WTC11 (cell line): ENCODE results near the gene NFE2L3. TPM values are rescaled to one million over a fixed set of nuclear protein-coding genes. Genes with fewer than 3 reads are reported as not detected.

ENCODE experiments used
- AFF4 ChIP-seq: sonication (generic); formaldehyde crosslinking; IDR thresholded peaks from 2 replicates; pipeline ENCODE4 v1.8.1; 2023; ENCODE audit warnings: mild to moderate bottlenecking, missing genetic modification reagents, borderline replicate concordance
- ATF3 ChIP-seq: sonication (generic); formaldehyde crosslinking; conservative IDR thresholded peaks from 2 replicates; pipeline ENCODE4 v1.8.1; 2022; ENCODE audit warnings: mild to moderate bottlenecking, missing genetic modification reagents
- CDX4 ChIP-seq: fragments of 250-450 bp; sonication (Bioruptor Pico); IDR thresholded peaks from 2 replicates; pipeline ENCODE4 v1.9.0; 2021; ENCODE audit warnings: moderate library complexity, mild to moderate bottlenecking, inconsistent platforms, borderline replicate concordance
- CREB1 ChIP-seq: sonication (generic); formaldehyde crosslinking; IDR thresholded peaks from 2 replicates; pipeline ENCODE4 v1.8.0; 2023; ENCODE audit warnings: mild to moderate bottlenecking, missing genetic modification reagents
- CREM ChIP-seq: sonication (generic); formaldehyde crosslinking; IDR thresholded peaks from 2 replicates; pipeline ENCODE4 v1.8.1; 2022; ENCODE audit warnings: mild to moderate bottlenecking, missing genetic modification reagents, moderate library complexity
- E2F1 ChIP-seq: sonication (generic); formaldehyde crosslinking; IDR thresholded peaks from 2 replicates; pipeline ENCODE4 v1.8.0; 2022; ENCODE audit warnings: mild to moderate bottlenecking, missing genetic modification reagents
- E2F5 ChIP-seq: sonication (generic); formaldehyde crosslinking; IDR thresholded peaks from 2 replicates; pipeline ENCODE4 v1.8.1; 2022; ENCODE audit warnings: mild to moderate bottlenecking, moderate library complexity, missing genetic modification reagents
- ELF4 ChIP-seq: sonication (generic); formaldehyde crosslinking; IDR thresholded peaks from 2 replicates; pipeline ENCODE4 v1.8.1; 2022; ENCODE audit warnings: low read depth, mild to moderate bottlenecking, moderate library complexity, missing genetic modification reagents
- EMX1 ChIP-seq: fragments of 250-450 bp; sonication (Bioruptor Pico); IDR thresholded peaks from 2 replicates; pipeline ENCODE4 v1.8.0; 2021; ENCODE audit warnings: mild to moderate bottlenecking
- FOXK1 ChIP-seq: sonication (generic); formaldehyde crosslinking; IDR thresholded peaks from 2 replicates; pipeline ENCODE4 v1.8.0; 2022; ENCODE audit warnings: mild to moderate bottlenecking, moderate library complexity, missing genetic modification reagents
- HMGXB4 ChIP-seq: sonication (generic); formaldehyde crosslinking; IDR thresholded peaks from 2 replicates; pipeline ENCODE4 v1.8.1; 2023; ENCODE audit warnings: mild to moderate bottlenecking, moderate library complexity, missing genetic modification reagents
- MLX ChIP-seq: sonication (generic); formaldehyde crosslinking; IDR thresholded peaks from 2 replicates; pipeline ENCODE4 v1.8.1; 2023; ENCODE audit warnings: mild to moderate bottlenecking, missing genetic modification reagents, moderate library complexity
- NFYB ChIP-seq: sonication (generic); formaldehyde crosslinking; conservative IDR thresholded peaks from 2 replicates; pipeline ENCODE4 v1.8.0; 2022; ENCODE audit warnings: low read depth, missing genetic modification reagents
- NR3C1 ChIP-seq: sonication (generic); formaldehyde crosslinking; conservative IDR thresholded peaks from 2 replicates; pipeline ENCODE4 v1.8.1; 2023; ENCODE audit warnings: low read depth, mild to moderate bottlenecking, missing genetic modification reagents
- USF1 ChIP-seq: sonication (generic); formaldehyde crosslinking; IDR thresholded peaks from 2 replicates; pipeline ENCODE4 v1.8.0; 2022; ENCODE audit warnings: mild to moderate bottlenecking, missing genetic modification reagents
- ZBTB43 ChIP-seq: sonication (generic); formaldehyde crosslinking; IDR thresholded peaks from 2 replicates; pipeline ENCODE4 v1.8.1; 2023; ENCODE audit warnings: mild to moderate bottlenecking, missing genetic modification reagents
- ZNF281 ChIP-seq: sonication (generic); formaldehyde crosslinking; IDR thresholded peaks from 2 replicates; pipeline ENCODE4 v1.8.0; 2023; ENCODE audit warnings: mild to moderate bottlenecking, missing genetic modification reagents
- ZNF416 ChIP-seq: fragments of 250-450 bp; sonication (Bioruptor Pico); IDR thresholded peaks from 2 replicates; pipeline ENCODE4 v1.9.0; 2021; ENCODE audit warnings: mild to moderate bottlenecking, inconsistent platforms
- total RNA-seq: library from RNA; stranded (reverse); gene quantifications from 3 replicates; pipeline ENCODE4 v1.2.3, GENCODE V29; 2021

NFE2L3 gene
- total RNA-seq, 1 experiment from 2014 or later, result 66.8 TPM

GRCh38 chr7:26201247-26202018, 49.4 kb downstream of the NFE2L3 start, which contains the start of gene CBX3 (continued):
- TF ChIP-seq E2F5 (CRISPR knock-in tag) (peak; percentile 77; the same call in 1 of the 2 replicates), CDX4 (CRISPR knock-in tag) (0 out of 2 replicates have a peak, but pooled peaks have one; percentile 53), ATF3 (no peak), FOXK1 (CRISPR knock-in tag) (peak; percentile 56; the same call in 1 of the 2 replicates), CREM (no peak), AFF4 (CRISPR knock-in tag) (no peak), EMX1 (CRISPR knock-in tag) (no peak), ZNF416 (CRISPR knock-in tag) (no peak), NR3C1 (CRISPR knock-in tag) (0 out of 2 replicates have a peak, but pooled peaks have one; percentile 40), CREB1 (CRISPR knock-in tag) (no peak), ZNF281 (CRISPR knock-in tag) (no peak), MLX (CRISPR knock-in tag) (0 out of 2 replicates have a peak, but pooled peaks have one; percentile 22), E2F1 (CRISPR knock-in tag) (no peak), USF1 (CRISPR knock-in tag) (no peak), ZBTB43 (no peak), NFYB (CRISPR knock-in tag) (peak; percentile 13; the same call in 1 of the 2 replicates), ELF4 (CRISPR knock-in tag) (no peak), HMGXB4 (CRISPR knock-in tag) (peak; percentile 25; the same call in 1 of the 2 replicates)
